ENCODE results near the gene LSS. TPM values are rescaled to one million over a fixed set of nuclear protein-coding genes. Genes with fewer than 3 reads are reported as not detected.

Gene LSS
- total and polyA plus RNA-seq, 2 experiments from 2014 or later: 55.0 to 237 TPM

- TF ChIP-seq EZH2phosphoT487 (IDR thresholded peaks at IDR 0.05; ENCODE audit: unreplicated experiment): no peak
- no peak for TF ChIP-seq REST (IDR thresholded peaks at IDR 0.05; ENCODE audit: unreplicated experiment)
- no peak for TF ChIP-seq ZNF331 (CRISPR knock-in tag; IDR thresholded peaks at IDR 0.05; ENCODE audit: low read depth)
- no peak for TF ChIP-seq NANOG (IDR thresholded peaks at IDR 0.05; ENCODE audit: borderline replicate concordance)
- TF ChIP-seq CTCF (conservative IDR thresholded peaks at IDR 0.05; ENCODE audit: low read depth in 2 of 2): no peak
- TF ChIP-seq POLR2AphosphoS5 (IDR thresholded peaks at IDR 0.05; ENCODE audit: low read depth): no peak
- TF ChIP-seq STAT1 (IDR thresholded peaks at IDR 0.05; ENCODE audit: unreplicated experiment): no peak
- TF ChIP-seq ZNF114 (CRISPR knock-in tag; IDR thresholded peaks at IDR 0.05): no peak
- TF ChIP-seq JUNB (IDR thresholded peaks at IDR 0.05; ENCODE audit: unreplicated experiment): no peak
- TF ChIP-seq ETS1 (IDR thresholded peaks at IDR 0.05): no peak
- no peak for TF ChIP-seq CREB1 (CRISPR knock-in tag; IDR thresholded peaks at IDR 0.05; ENCODE audit: low read depth)
- no peak for TF ChIP-seq EZH2 (IDR thresholded peaks at IDR 0.05; ENCODE audit: low read depth, unreplicated experiment)
Observed at GRCh38 chr21:46156678-46157077, 71.9 kb downstream of the LSS start (continued).

- Mint-ChIP-seq H3K4me3 (no peak overlapping the region), H3K9me3 (peaks cover 7% of the 10 kb centered on the region; the same call in 1 of the 3 replicates), H3K36me3 (ENCODE audit: low read depth) (peaks cover 21% of the 10 kb centered on the region), H3K27ac (peak overlapping the region; percentile 19; the same call in 1 of the 2 replicates), H3K4me1 (peaks cover 8% of the 10 kb centered on the region), H3K27me3 (ENCODE audit: insufficient read depth, low read depth, poor library complexity) (peaks cover 14% of the 10 kb centered on the region)
- Histone ChIP-seq H3K27me3 (ENCODE audit: insufficient read depth) (no peaks in the 10 kb centered on the region), H4K20me1 (replicated peaks; ENCODE audit: insufficient read depth) (no peaks in the 10 kb centered on the region), H3K36me3 (ENCODE audit: insufficient read depth) (no peaks in the 10 kb centered on the region), H3K4me1 (ENCODE audit: insufficient read depth) (no peaks in the 10 kb centered on the region; the same call in 1 of the 2 replicates), H3K9me2 (ENCODE audit: insufficient read depth) (no peaks in the 10 kb centered on the region), H3K27ac (ENCODE audit: low read depth) (no peak overlapping the region), H3K79me2 (replicated peaks; ENCODE audit: insufficient read depth) (no peaks in the 10 kb centered on the region), H2AFZ (no peak overlapping the region), H3K4me2 (no peak overlapping the region), H3K4me3 (no peak overlapping the region), H3F3A (replicated peaks; ENCODE audit: low read depth) (0 out of 2 replicates have a peak, but pooled peaks cover 4% of the 10 kb centered on the region)
- ATAC-seq (no peak), DNase-seq (ENCODE audit: low spot score) (no peak)
- TF ChIP-seq REST (IDR thresholded peaks at IDR 0.05; ENCODE audit: unreplicated experiment) (no peak), ZNF331 (CRISPR knock-in tag; IDR thresholded peaks at IDR 0.05; ENCODE audit: low read depth) (no peak), ETS1 (IDR thresholded peaks at IDR 0.05) (no peak), EZH2 (IDR thresholded peaks at IDR 0.05; ENCODE audit: low read depth, unreplicated experiment) (no peak), CREB1 (CRISPR knock-in tag; IDR thresholded peaks at IDR 0.05; ENCODE audit: low read depth) (no peak), NANOG (IDR thresholded peaks at IDR 0.05; ENCODE audit: borderline replicate concordance) (no peak), CTCF (conservative IDR thresholded peaks at IDR 0.05; ENCODE audit: low read depth in 2 of 2) (no peak)
Observed at GRCh38 chr21:46156378-46156645, 72.3 kb downstream of the LSS start.
